PC-3 (cell line): ENCODE results near the gene PFN1. TPM values are rescaled to one million over a fixed set of nuclear protein-coding genes. Genes with fewer than 3 reads are reported as not detected.

Experiments
- ATAC-seq: fragments of 200-7000 bp; cut with Tn5 transposase; 2 replicates; pipeline ENCODE4 v1.9.1; 2020; ENCODE audit warnings: mild to moderate bottlenecking, moderate library complexity
- BruUV-seq: library from RNA; stranded (reverse); fragments of 400-500 nt; replicated peaks from 2 replicates; lab custom pipeline; 2021; lab: Mats Ljungman, UMichigan
- CTCF ChIA-PET: fragments of 300-600 bp; sonication (Branson Sonifier 250); formaldehyde crosslinking; loops from one replicate; lab custom pipeline; 2022; ENCODE audit warnings: antibody characterized with exemption; lab: Charles Lee
- POLR2A ChIA-PET: fragments of 300-600 bp; sonication (Branson Sonifier 250); formaldehyde crosslinking; loops from one replicate; lab custom pipeline; 2022; ENCODE audit warnings: antibody characterized with exemption; ENCODE audit not compliant: unreplicated experiment; lab: Charles Lee
- DNase-seq: peaks from one replicate; pipeline ENCODE4 v3.0.0-alpha.2; 2015
- H2AFZ ChIP-seq: fragments of 300-600 bp; sonication (generic); 2 replicates; pipeline ENCODE4 v1.6.0; 2016; ENCODE audit warnings: antibody characterized with exemption, low read length
- H3F3A ChIP-seq: fragments of 300-600 bp; sonication (generic); one replicate; pipeline ENCODE4 v1.6.0; 2017; ENCODE audit warnings: antibody characterized with exemption, low read length, control low read depth, mild to moderate bottlenecking; ENCODE audit not compliant: unreplicated experiment
- H3K27ac ChIP-seq: fragments of 300-600 bp; sonication (generic); 2 replicates; pipeline ENCODE4 v1.5.1; 2016; ENCODE audit warnings: mild to moderate bottlenecking, low read length
- H3K27me3 ChIP-seq: fragments of 300-600 bp; sonication (generic); 2 replicates; pipeline ENCODE4 v1.6.1; 2016; ENCODE audit warnings: low read length, mixed read lengths
- H3K36me3 ChIP-seq: fragments of 300-600 bp; sonication (generic); 2 replicates; pipeline ENCODE4 v1.6.1; 2016; ENCODE audit warnings: low read depth, mixed run types, low read length, mixed read lengths
- H3K4me1 ChIP-seq: fragments of 300-600 bp; sonication (generic); 2 replicates; pipeline ENCODE4 v1.5.1; 2016; ENCODE audit warnings: low read length; ENCODE audit not compliant: insufficient read depth
- H3K4me2 ChIP-seq: fragments of 300-600 bp; sonication (generic); 2 replicates; pipeline ENCODE4 v1.6.0; 2016; ENCODE audit warnings: low read length
- H3K4me3 ChIP-seq: fragments of 300-600 bp; sonication (generic); 2 replicates; pipeline ENCODE4 v1.5.1; 2016; ENCODE audit warnings: mild to moderate bottlenecking, low read length, mixed read lengths
- H3K79me2 ChIP-seq: fragments of 300-600 bp; sonication (generic); 2 replicates; pipeline ENCODE4 v1.6.1; 2017; ENCODE audit warnings: low read length, mixed read lengths
- H3K9ac ChIP-seq: fragments of 300-600 bp; sonication (generic); 2 replicates; pipeline ENCODE4 v1.6.0; 2016; ENCODE audit warnings: mild to moderate bottlenecking, low read length
- H3K9me2 ChIP-seq: fragments of 300-600 bp; sonication (generic); replicated peaks from 2 replicates; pipeline ENCODE4 v1.6.1; 2016; ENCODE audit warnings: mixed run types, low read length, mixed read lengths
- H3K9me3 ChIP-seq: fragments of 300-600 bp; sonication (generic); 2 replicates; pipeline ENCODE4 v1.6.1; 2016; ENCODE audit warnings: low read length, mixed read lengths
- H4K20me1 ChIP-seq: fragments of 300-600 bp; sonication (generic); 2 replicates; pipeline ENCODE4 v1.6.1; 2016; ENCODE audit warnings: low read length, mixed read lengths
- EZH2 ChIP-seq: fragments of 300-600 bp; sonication (generic); IDR thresholded peaks from one replicate; pipeline ENCODE4 v1.6.1; 2017; ENCODE audit warnings: antibody characterized with exemption, mild to moderate bottlenecking, low read length; ENCODE audit not compliant: unreplicated experiment
- EZH2phosphoT487 ChIP-seq: fragments of 300-600 bp; sonication (generic); IDR thresholded peaks from 2 replicates; pipeline ENCODE4 v1.6.1; 2018; ENCODE audit warnings: mild to moderate bottlenecking, antibody characterized with exemption, low read length, borderline replicate concordance
- intact Hi-C: fragments of 100-400 bp; cut with micrococcal nuclease; formaldehyde crosslinking; loops from 2 replicates; pipeline ENCODE4 v1.9.0; 2023
- total RNA-seq: library from RNA; depleted of rRNA; stranded (reverse); fragments of >200 nt; gene quantifications from 2 replicates; pipeline ENCODE4 v1.2.3, GENCODE V29; 2014
- TF ChIP-seq, protein P1 (sequence below): fragments of 300-600 bp; sonication (generic); conservative IDR thresholded peaks from 2 replicates; pipeline ENCODE4 v1.5.1; 2017; ENCODE audit warnings: antibody characterized with exemption, low read depth, mild to moderate bottlenecking, low read length

The PFN1 gene
- total RNA-seq, 1 experiment from 2014 or later, result 1,914 TPM

DNA sequence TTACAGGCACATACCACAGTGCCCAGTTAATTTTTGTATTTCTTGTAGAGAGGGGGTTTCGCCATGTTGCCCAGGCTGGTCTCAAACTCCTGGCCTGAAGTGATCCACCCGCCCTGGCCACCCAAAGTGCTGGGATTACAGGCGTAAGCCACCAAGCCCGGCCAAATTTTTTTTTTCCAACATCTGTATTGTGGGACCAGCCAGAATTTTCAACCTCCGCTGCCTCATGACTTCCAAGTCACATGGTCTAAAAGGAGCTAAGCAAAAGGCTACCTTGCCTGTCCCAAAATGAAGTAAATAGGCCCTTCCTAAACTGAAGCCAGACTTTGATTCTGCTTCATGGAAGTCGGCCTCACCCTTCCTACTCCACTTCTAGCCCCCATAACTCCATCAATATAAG lies 23.5 kb upstream of the PFN1 start:
- Histone ChIP-seq H3K4me3 (no peak overlapping the region), H3K27me3 (no peaks in the 10 kb centered on the region), H3K9ac (no peak overlapping the region), H2AFZ (no peak overlapping the region), H3K4me1 (peaks cover 14% of the 10 kb centered on the region), H3K9me3 (no peaks in the 10 kb centered on the region), H3F3A (no peaks in the 10 kb centered on the region), H3K79me2 (peaks cover 8% of the 10 kb centered on the region; the same call in 1 of the 2 replicates), H4K20me1 (no peaks in the 10 kb centered on the region), H3K36me3 (no peaks in the 10 kb centered on the region; the same call in 1 of the 2 replicates), H3K4me2 (no peak overlapping the region), H3K9me2 (no peaks in the 10 kb centered on the region), H3K27ac (no peak overlapping the region)
- CTCF ChIA-PET, result no interaction called here
- DNase-seq, result no peak
- POLR2A ChIA-PET, result no interaction called here
- no peak for ATAC-seq
- TF ChIP-seq, protein P1, sequence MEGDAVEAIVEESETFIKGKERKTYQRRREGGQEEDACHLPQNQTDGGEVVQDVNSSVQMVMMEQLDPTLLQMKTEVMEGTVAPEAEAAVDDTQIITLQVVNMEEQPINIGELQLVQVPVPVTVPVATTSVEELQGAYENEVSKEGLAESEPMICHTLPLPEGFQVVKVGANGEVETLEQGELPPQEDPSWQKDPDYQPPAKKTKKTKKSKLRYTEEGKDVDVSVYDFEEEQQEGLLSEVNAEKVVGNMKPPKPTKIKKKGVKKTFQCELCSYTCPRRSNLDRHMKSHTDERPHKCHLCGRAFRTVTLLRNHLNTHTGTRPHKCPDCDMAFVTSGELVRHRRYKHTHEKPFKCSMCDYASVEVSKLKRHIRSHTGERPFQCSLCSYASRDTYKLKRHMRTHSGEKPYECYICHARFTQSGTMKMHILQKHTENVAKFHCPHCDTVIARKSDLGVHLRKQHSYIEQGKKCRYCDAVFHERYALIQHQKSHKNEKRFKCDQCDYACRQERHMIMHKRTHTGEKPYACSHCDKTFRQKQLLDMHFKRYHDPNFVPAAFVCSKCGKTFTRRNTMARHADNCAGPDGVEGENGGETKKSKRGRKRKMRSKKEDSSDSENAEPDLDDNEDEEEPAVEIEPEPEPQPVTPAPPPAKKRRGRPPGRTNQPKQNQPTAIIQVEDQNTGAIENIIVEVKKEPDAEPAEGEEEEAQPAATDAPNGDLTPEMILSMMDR, result no peak
- TF ChIP-seq EZH2, result no peak
- no peak for TF ChIP-seq EZH2phosphoT487
- intact Hi-C loops, result no loop called here
- no TSS peak for BruUV-seq

DNA sequence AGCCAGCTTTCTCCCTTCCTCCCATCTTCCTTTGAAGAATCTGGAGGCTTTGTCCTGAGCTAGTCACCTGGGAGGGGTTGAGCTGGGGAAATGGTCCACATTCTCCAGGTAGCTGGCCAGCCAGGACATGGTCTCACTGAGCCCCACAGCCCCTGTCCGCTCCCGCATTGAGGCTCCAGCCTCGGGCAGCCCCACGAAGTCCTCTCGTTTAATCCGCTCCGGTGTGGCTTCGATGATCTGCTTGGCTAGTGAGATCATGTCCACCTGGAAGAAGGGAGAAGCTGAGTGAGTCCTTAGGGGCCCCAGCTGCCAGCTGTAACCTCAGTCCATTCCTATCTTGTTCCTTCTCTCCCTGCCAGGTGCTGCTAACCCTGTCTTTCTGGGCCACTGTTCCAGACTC lies 21.9 kb upstream of the PFN1 start:
- no peaks in the 10 kb centered on the region for H3K27me3 ChIP-seq
- H3F3A ChIP-seq, result no peaks in the 10 kb centered on the region
- H3K4me1 ChIP-seq, result peaks cover 23% of the 10 kb centered on the region
- no peak overlapping the region for H3K4me3 ChIP-seq
- intact Hi-C loops, result no loop called here
- BruUV-seq, result no TSS peak
- H3K79me2 ChIP-seq, result peaks cover 12% of the 10 kb centered on the region; the same call in 1 of the 2 replicates
- H2AFZ ChIP-seq, result no peak overlapping the region
- TF ChIP-seq EZH2, result no peak
- no peak overlapping the region for H3K9ac ChIP-seq
- no peaks in the 10 kb centered on the region; the same call in 1 of the 2 replicates for H3K36me3 ChIP-seq
- no peak for ATAC-seq
- H4K20me1 ChIP-seq, result no peaks in the 10 kb centered on the region
- ChIA-PET POLR2A (no interaction called here), CTCF (no interaction called here)
- no peaks in the 10 kb centered on the region for H3K9me3 ChIP-seq
- no peak overlapping the region for H3K4me2 ChIP-seq
- no peak overlapping the region for H3K27ac ChIP-seq
- DNase-seq, result no peak
- H3K9me2 ChIP-seq, result no peaks in the 10 kb centered on the region

DNA sequence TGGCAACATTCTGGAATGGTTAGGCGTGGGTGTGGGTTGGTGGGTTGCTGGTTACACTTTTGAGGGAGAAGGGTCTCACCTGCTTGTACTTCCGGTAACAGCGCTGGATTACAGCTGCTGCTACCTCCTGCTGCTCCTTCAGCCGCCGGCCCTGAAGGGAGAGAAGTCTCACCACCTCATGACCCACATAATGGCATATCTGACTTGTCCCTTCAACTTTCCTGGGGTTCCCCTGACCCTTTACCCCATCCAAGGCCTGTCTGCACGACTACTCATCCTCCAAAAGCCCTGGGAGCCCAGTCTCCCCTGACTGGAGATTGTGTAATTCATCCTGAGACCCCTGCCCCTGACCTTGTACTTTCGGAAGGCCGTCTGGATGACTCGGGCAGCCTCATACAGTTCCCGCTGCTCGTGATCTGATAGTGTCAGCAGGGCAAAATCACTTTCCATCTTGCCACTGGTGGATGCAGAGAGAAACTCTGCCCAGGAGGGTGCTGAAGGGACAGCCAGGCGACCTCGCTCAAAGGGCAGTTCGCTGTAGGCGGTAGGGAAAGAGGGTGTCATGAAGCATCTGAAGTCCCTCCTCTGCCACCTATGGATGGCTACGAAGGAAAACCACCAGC lies 21.3 kb upstream of the PFN1 start:
- ATAC-seq (no peak), DNase-seq (no peak)
- Histone ChIP-seq H3K4me1 (peaks cover 23% of the 10 kb centered on the region), H3F3A (no peaks in the 10 kb centered on the region), H3K79me2 (peaks cover 12% of the 10 kb centered on the region; the same call in 1 of the 2 replicates), H3K4me3 (no peak overlapping the region), H3K36me3 (no peaks in the 10 kb centered on the region; the same call in 1 of the 2 replicates), H3K9ac (no peak overlapping the region), H3K4me2 (no peak overlapping the region), H4K20me1 (no peaks in the 10 kb centered on the region), H3K27me3 (no peaks in the 10 kb centered on the region), H3K27ac (no peak overlapping the region), H3K9me2 (no peaks in the 10 kb centered on the region), H3K9me3 (no peaks in the 10 kb centered on the region), H2AFZ (no peak overlapping the region)
- POLR2A ChIA-PET, result interaction anchor here (0.5 kb wide), 1 partner anchor 20 kb away, joined by 4 read pairs; no protein-coding TSS in a partner anchor
- TF ChIP-seq EZH2phosphoT487, result no peak
- TF ChIP-seq, protein P1, result no peak
- no peak for TF ChIP-seq EZH2
- intact Hi-C loops, result no loop called here
- CTCF ChIA-PET, result no interaction called here
- BruUV-seq, result no TSS peak
